Cerebellar nuclear complex (tissue), 1 donor: ENCODE data around the gene MACROD1.

Experiments
- DNase-seq, 2 experiments: peaks; one replicate each; lab custom pipeline; 2025; lab: John Stamatoyannopoulos, UW

Gene MACROD1

GRCh38 chr11:63951779-63952536 lies 214.0 kb downstream of the MACROD1 start:
- no peak for DNase-seq
